Sigmoid colon (tissue), 4 donors: ENCODE measurements around the gene MEDAG.

Experiments
- CTCF ChIP-seq, 4 experiments: fragments of 450-650 bp in 3 of 4; fragments of 200-600 bp in 1 of 4; IDR thresholded peaks; one replicate each; pipeline ENCODE4 v1.5.1; 2016 to 2019; ENCODE audit warnings: antibody characterized with exemption in 4 of 4, mild to moderate bottlenecking in 3 of 4, moderate library complexity in 2 of 4
- POLR2A ChIP-seq, 2 donors: fragments of 450-650 bp; IDR thresholded peaks; one replicate each; pipeline ENCODE4 v1.6.1; 2016; ENCODE audit warnings: antibody characterized with exemption in 2 of 2, mild to moderate bottlenecking in 2 of 2, moderate library complexity in 2 of 2
- POLR2AphosphoS5 ChIP-seq, 4 donors: sonication (generic); formaldehyde crosslinking; IDR thresholded peaks; one replicate each; pipeline ENCODE4 v1.6.1; 2017; ENCODE audit warnings: antibody characterized with exemption in 4 of 4

DNA sequence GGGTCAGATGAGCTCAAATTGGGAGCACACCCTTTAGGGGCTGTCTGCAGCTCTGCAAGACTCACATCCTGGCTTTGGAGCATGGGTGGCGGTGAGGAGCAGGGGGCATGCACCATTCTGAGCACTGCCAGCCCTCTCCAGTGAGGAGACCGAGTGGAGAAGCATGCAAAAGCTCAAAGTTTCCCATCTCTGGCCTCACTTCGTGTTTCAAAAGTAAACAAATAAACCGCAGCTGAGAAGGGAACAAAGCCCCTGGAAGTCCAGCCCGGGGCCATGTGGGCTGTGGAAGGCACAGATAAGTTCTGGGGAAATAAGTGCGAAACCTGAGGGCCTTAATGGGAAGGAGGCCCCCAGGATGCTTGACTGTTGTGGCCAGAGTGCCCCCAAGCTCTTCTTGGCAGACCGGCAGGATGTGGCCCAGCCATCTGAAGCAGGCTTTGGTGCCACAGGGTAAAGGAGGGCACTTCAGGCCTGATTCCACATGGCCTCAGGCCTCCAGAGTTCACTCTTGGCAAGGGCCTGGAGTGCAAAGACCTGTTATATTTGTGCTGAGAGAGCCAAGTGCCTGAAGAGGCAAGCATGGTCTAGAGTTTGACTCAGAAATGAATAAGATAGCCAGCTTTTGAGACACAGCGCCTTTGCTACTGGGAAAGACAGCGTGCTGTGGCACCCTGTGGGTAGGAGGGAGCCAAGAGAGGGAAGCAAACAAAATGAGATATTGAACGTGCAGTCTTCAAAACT lies 1.2 kb downstream of the MEDAG start:
- no peak for TF ChIP-seq CTCF (IDR thresholded peaks at IDR 0.05)
- TF ChIP-seq POLR2AphosphoS5 (IDR thresholded peaks at IDR 0.05): no peak
- TF ChIP-seq POLR2A (IDR thresholded peaks at IDR 0.05): no peak
